HepG2 (cell line): ENCODE measurements around the gene AADACL4. TPM values are rescaled to one million over a fixed set of nuclear protein-coding genes. Genes with fewer than 3 reads are reported as not detected.

Experiments
- AFF4 ChIP-seq: sonication (generic); formaldehyde crosslinking; IDR thresholded peaks from 2 replicates; pipeline ENCODE4 v1.4.0; 2020; ENCODE audit warnings: missing genetic modification reagents
- CBX2 ChIP-seq, 2 experiments: fragments of 200-600 bp in 1 of 2; sonication (generic); formaldehyde crosslinking in 1 of 2; IDR thresholded peaks; 2 replicates each; pipeline versions ENCODE4 v1.7.0 to v1.8.1; 2018 to 2022; ENCODE audit warnings: low read depth in 2 of 2, low read length in 1 of 2, mild to moderate bottlenecking in 1 of 2, missing genetic modification reagents in 1 of 2
- FOXA1 ChIP-seq, 2 experiments: fragments of 450-650 bp in 1 of 2; sonication (generic) in 1 of 2; formaldehyde crosslinking in 1 of 2; IDR thresholded peaks; 2 replicates each; pipeline versions ENCODE4 v1.4.0 to v1.6.1; 2016 to 2020; ENCODE audit warnings: missing genetic modification reagents in 1 of 2
- HCFC1 ChIP-seq: fragments of 150-350 bp; IDR thresholded peaks from 2 replicates; pipeline ENCODE4 v1.6.1; 2014; ENCODE audit warnings: low read depth, low read length
- HIVEP1 ChIP-seq: sonication (generic); formaldehyde crosslinking; IDR thresholded peaks from 2 replicates; pipeline ENCODE4 v1.4.0; 2020; ENCODE audit warnings: mild to moderate bottlenecking, missing genetic modification reagents
- IRF2 ChIP-seq: IDR thresholded peaks from 2 replicates; pipeline ENCODE4 v1.6.1; 2018; ENCODE audit warnings: missing genetic modification reagents, missing compliant biosample characterization
- NCOA5 ChIP-seq: sonication (generic); formaldehyde crosslinking; IDR thresholded peaks from 2 replicates; pipeline ENCODE4 v1.4.0; 2020; ENCODE audit warnings: missing genetic modification reagents
- SALL1 ChIP-seq: sonication (generic); formaldehyde crosslinking; IDR thresholded peaks from 2 replicates; pipeline ENCODE4 v1.8.0; 2022; ENCODE audit warnings: mild to moderate bottlenecking, missing genetic modification reagents
- SIN3A ChIP-seq: IDR thresholded peaks from 2 replicates; pipeline ENCODE4 v1.6.1; 2011; ENCODE audit warnings: low read depth, mild to moderate bottlenecking, control low read depth, low read length, borderline replicate concordance
- SMAD3 ChIP-seq: sonication (generic); formaldehyde crosslinking; IDR thresholded peaks from 2 replicates; pipeline ENCODE4 v1.4.0; 2020; ENCODE audit warnings: missing genetic modification reagents
- SMYD3 ChIP-seq: sonication (generic); formaldehyde crosslinking; IDR thresholded peaks from 2 replicates; pipeline ENCODE4 v1.8.1; 2023; ENCODE audit warnings: mild to moderate bottlenecking, missing genetic modification reagents
- SPEN ChIP-seq: sonication (generic); formaldehyde crosslinking; IDR thresholded peaks from 2 replicates; pipeline ENCODE4 v1.5.1; 2020; ENCODE audit warnings: low read depth, mild to moderate bottlenecking, missing genetic modification reagents
- TBX2 ChIP-seq: sonication (generic); formaldehyde crosslinking; IDR thresholded peaks from 2 replicates; pipeline ENCODE4 v1.5.0; 2020; ENCODE audit warnings: missing genetic modification reagents, mild to moderate bottlenecking, borderline replicate concordance
- THYN1 ChIP-seq: sonication (generic); formaldehyde crosslinking; IDR thresholded peaks from 2 replicates; pipeline ENCODE4 v1.8.1; 2023; ENCODE audit warnings: low read depth, mild to moderate bottlenecking, moderate library complexity, missing genetic modification reagents, borderline replicate concordance
- ZMAT3 ChIP-seq: sonication (generic); formaldehyde crosslinking; conservative IDR thresholded peaks from 2 replicates; pipeline ENCODE4 v1.7.0; 2021; ENCODE audit warnings: missing genetic modification reagents
- ZNF230 ChIP-seq: sonication (generic); formaldehyde crosslinking; IDR thresholded peaks from 2 replicates; pipeline ENCODE4 v1.4.0; 2020; ENCODE audit warnings: mild to moderate bottlenecking, missing genetic modification reagents
- ZNF383 ChIP-seq: sonication (generic); formaldehyde crosslinking; IDR thresholded peaks from 2 replicates; pipeline ENCODE4 v1.4.0; 2020; ENCODE audit warnings: missing genetic modification reagents, mild to moderate bottlenecking, borderline replicate concordance
- ZNF720 ChIP-seq: sonication (generic); formaldehyde crosslinking; IDR thresholded peaks from 2 replicates; pipeline ENCODE4 v1.4.0; 2020; ENCODE audit warnings: missing genetic modification reagents
- polyA plus RNA-seq, 8 experiments: library from polyadenylated mRNA; depleted of rRNA in 3 of 8; stranded (reverse) in 7 of 8; unstranded in 1 of 8; fragments of >200 nt; fragmentation: Illumina TruSeq in 4 of 8; extraction: Trizol in 4 of 8; gene quantifications; 2 replicates each; pipeline versions ENCODE4 v1.2.1 to v1.2.3, GENCODE V29; 2011 to 2016; ENCODE audit warnings: low read depth in 4 of 8, missing spikeins in 1 of 8, mixed read lengths in 1 of 8; ENCODE audit not compliant: insufficient read depth in 1 of 8
- total RNA-seq, 5 experiments: library from RNA; depleted of rRNA; stranded (reverse); fragments of >200 nt; fragmentation: Illumina TruSeq; extraction: Trizol; gene quantifications; 2 replicates each; pipeline ENCODE4 v1.2.3, GENCODE V29; 2016; ENCODE audit warnings: low read depth in 1 of 5
- TF ChIP-seq, protein P1 (sequence below): sonication (generic); formaldehyde crosslinking; IDR thresholded peaks from 2 replicates; pipeline ENCODE4 v1.8.1; 2023; ENCODE audit warnings: missing genetic modification reagents, inconsistent platforms, borderline replicate concordance
- TF ChIP-seq, protein P2 (sequence below): sonication (generic); formaldehyde crosslinking; IDR thresholded peaks from 2 replicates; pipeline ENCODE4 v1.4.0; 2020; ENCODE audit warnings: missing genetic modification reagents

Gene AADACL4
- total and polyA plus RNA-seq, 2 of the 13 experiments (the other 11 are each of a cell fraction or from before 2014, with no cell fraction given) = not detected

- TF ChIP-seq AFF4 (CRISPR knock-in tag) = 0 out of 2 replicates have a peak, but pooled peaks have one; percentile 18
- no peak for TF ChIP-seq HIVEP1 (CRISPR knock-in tag)
- no peak for TF ChIP-seq CBX2 (IDR thresholded peaks at IDR 0.05; ENCODE audit: low read depth, low read length)
- TF ChIP-seq CBX2 (CRISPR knock-in tag; IDR thresholded peaks at IDR 0.05; ENCODE audit: low read depth) = no peak
- TF ChIP-seq SIN3A = 0 out of 2 replicates have a peak, but pooled peaks have one; percentile 25
- no peak for TF ChIP-seq SMYD3 (CRISPR knock-in tag)
- no peak for TF ChIP-seq IRF2
- TF ChIP-seq NCOA5 (CRISPR knock-in tag) = no peak
- no peak for TF ChIP-seq ZNF383 (CRISPR knock-in tag)
- TF ChIP-seq, protein P1, sequence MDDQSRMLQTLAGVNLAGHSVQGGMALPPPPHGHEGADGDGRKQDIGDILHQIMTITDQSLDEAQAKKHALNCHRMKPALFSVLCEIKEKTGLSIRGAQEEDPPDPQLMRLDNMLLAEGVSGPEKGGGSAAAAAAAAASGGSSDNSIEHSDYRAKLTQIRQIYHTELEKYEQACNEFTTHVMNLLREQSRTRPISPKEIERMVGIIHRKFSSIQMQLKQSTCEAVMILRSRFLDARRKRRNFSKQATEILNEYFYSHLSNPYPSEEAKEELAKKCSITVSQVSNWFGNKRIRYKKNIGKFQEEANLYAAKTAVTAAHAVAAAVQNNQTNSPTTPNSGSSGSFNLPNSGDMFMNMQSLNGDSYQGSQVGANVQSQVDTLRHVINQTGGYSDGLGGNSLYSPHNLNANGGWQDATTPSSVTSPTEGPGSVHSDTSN = no peak
- TF ChIP-seq ZNF720 (CRISPR knock-in tag) = no peak
- no peak for TF ChIP-seq THYN1 (CRISPR knock-in tag)
- TF ChIP-seq FOXA1 (IDR thresholded peaks at IDR 0.05) = no peak
- peak; percentile 46; the same call in 1 of the 2 replicates for TF ChIP-seq FOXA1 (CRISPR knock-in tag; IDR thresholded peaks at IDR 0.05)
- TF ChIP-seq, protein P2, sequence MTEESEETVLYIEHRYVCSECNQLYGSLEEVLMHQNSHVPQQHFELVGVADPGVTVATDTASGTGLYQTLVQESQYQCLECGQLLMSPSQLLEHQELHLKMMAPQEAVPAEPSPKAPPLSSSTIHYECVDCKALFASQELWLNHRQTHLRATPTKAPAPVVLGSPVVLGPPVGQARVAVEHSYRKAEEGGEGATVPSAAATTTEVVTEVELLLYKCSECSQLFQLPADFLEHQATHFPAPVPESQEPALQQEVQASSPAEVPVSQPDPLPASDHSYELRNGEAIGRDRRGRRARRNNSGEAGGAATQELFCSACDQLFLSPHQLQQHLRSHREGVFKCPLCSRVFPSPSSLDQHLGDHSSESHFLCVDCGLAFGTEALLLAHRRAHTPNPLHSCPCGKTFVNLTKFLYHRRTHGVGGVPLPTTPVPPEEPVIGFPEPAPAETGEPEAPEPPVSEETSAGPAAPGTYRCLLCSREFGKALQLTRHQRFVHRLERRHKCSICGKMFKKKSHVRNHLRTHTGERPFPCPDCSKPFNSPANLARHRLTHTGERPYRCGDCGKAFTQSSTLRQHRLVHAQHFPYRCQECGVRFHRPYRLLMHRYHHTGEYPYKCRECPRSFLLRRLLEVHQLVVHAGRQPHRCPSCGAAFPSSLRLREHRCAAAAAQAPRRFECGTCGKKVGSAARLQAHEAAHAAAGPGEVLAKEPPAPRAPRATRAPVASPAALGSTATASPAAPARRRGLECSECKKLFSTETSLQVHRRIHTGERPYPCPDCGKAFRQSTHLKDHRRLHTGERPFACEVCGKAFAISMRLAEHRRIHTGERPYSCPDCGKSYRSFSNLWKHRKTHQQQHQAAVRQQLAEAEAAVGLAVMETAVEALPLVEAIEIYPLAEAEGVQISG (CRISPR knock-in tag) = no peak
- TF ChIP-seq TBX2 (CRISPR knock-in tag) = no peak
- TF ChIP-seq SPEN = peak; percentile 61; the same call in 1 of the 2 replicates
- TF ChIP-seq ZMAT3 (CRISPR knock-in tag) = no peak
- TF ChIP-seq SALL1 (CRISPR knock-in tag) = peak; percentile 61
- TF ChIP-seq SMAD3 (CRISPR knock-in tag) = no peak
- TF ChIP-seq HCFC1 = no peak
- TF ChIP-seq ZNF230 (CRISPR knock-in tag) = no peak
Measured at GRCh38 chr1:12614402-12615158, 29.3 kb upstream of the AADACL4 start (continued).
